RPMI8226 (cell line): Measurements from ENCODE around the gene TRIM34.
"Not testable (repeated sequence)": the region's sequence is repeated elsewhere in the genome, so short reads cannot be mapped to it uniquely, and the experiment has no call there.

Source experiments
- DNase-seq: peaks from one replicate; pipeline ENCODE4 v3.0.0-alpha.2; 2015

The TRIM34 gene

GRCh38 chr11:5688482-5688881, 63.7 kb downstream of the TRIM34 start:
- DNase-seq: no peak

GRCh38 chr11:5689551-5689983, 64.8 kb downstream of the TRIM34 start, which contains the start of gene TRIM22:
TRIM22 (plus strand) TSS chr11:5689790; CDS start chr11:5696233, 6,443 bp downstream.
- DNase-seq: peak; percentile 50

GRCh38 chr11:5690216-5690615, 65.4 kb downstream of the TRIM34 start:
- DNase-seq: no peak

- no peak for DNase-seq
These were observed 65.9 kb downstream of the TRIM34 start for GRCh38 chr11:5690736-5691135.

DNA sequence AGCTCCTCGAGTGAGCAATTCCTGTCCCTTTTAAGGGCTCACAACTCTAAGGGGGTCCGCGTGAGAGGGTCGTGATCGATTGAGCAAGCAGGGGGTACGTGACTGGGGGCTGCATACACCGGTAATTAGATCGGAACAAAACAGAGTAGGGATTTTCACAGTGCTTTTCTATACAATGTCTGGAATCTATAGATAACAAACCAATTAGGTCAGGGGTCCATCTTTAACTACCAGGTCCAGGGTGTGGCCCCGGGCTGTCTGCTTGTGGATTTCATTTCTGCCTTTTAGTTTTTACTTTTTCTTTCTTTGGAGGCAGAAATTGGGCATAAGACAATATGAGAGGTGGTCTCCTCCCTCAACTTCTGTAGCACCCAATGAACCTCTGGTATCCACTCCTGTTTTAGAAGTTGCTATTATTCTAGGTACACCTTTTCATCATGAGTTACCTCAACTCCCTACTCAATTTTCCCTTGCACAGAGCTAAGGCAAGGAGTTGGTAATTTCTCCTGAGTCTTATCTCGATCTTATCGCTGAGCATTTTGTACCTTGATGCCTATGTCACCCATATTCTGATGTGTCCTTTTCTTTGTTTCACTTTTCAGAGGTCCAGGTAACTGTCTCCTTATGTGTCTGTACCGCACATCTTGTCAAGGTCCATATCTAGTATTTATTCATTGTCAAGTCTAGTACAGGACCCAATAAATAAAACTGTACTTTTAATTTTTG, 66.6 kb downstream of the TRIM34 start:
- DNase-seq: not testable (repeated sequence)

GRCh38 chr11:5691964-5692361, 67.2 kb downstream of the TRIM34 start:
- DNase-seq: no peak
